ENCODE data around the gene ICAM4. TPM values are rescaled to one million over a fixed set of nuclear protein-coding genes. Genes with fewer than 3 reads are reported as not detected.
A peak's percentile ranks its signal among the peaks of the same experiment; 100 is the strongest.

ICAM4 gene
- total RNA-seq, 3 donors from 2014 or later, result 0.24 to 0.32 TPM; not detected in 1

- Histone ChIP-seq H3K4me1 (ENCODE audit: low read depth) (peaks cover 23% of the 10 kb centered on the region), H3K4me3 (no peak overlapping the region), H3K9me3 (no peaks in the 10 kb centered on the region), H3K36me3 (ENCODE audit: low read depth) (no peaks in the 10 kb centered on the region)
- intact Hi-C loops (cut with DNase I, micrococcal nuclease), result no loop called here
- no peak for DNase-seq
- ATAC-seq, result no peak
- TF ChIP-seq, protein P1, sequence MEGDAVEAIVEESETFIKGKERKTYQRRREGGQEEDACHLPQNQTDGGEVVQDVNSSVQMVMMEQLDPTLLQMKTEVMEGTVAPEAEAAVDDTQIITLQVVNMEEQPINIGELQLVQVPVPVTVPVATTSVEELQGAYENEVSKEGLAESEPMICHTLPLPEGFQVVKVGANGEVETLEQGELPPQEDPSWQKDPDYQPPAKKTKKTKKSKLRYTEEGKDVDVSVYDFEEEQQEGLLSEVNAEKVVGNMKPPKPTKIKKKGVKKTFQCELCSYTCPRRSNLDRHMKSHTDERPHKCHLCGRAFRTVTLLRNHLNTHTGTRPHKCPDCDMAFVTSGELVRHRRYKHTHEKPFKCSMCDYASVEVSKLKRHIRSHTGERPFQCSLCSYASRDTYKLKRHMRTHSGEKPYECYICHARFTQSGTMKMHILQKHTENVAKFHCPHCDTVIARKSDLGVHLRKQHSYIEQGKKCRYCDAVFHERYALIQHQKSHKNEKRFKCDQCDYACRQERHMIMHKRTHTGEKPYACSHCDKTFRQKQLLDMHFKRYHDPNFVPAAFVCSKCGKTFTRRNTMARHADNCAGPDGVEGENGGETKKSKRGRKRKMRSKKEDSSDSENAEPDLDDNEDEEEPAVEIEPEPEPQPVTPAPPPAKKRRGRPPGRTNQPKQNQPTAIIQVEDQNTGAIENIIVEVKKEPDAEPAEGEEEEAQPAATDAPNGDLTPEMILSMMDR (IDR thresholded peaks at IDR 0.05), result no peak
Observed at GRCh38 chr19:10284960-10285278, 1.8 kb upstream of the ICAM4 start.

DNA sequence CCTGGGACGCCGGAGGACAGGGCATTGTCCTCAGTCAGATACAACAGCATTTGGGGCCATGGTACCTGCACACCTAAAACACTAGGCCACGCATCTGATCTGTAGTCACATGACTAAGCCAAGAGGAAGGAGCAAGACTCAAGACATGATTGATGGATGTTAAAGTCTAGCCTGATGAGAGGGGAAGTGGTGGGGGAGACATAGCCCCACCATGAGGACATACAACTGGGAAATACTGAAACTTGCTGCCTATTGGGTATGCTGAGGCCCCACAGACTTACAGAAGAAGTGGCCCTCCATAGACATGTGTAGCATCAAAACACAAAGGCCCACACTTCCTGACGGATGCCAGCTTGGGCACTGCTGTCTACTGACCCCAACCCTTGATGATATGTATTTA, 1.4 kb upstream of the ICAM4 start:
- Histone ChIP-seq H3K4me1 (ENCODE audit: low read depth) (peaks cover 27% of the 10 kb centered on the region), H3K36me3 (ENCODE audit: low read depth) (no peaks in the 10 kb centered on the region), H3K9me3 (no peaks in the 10 kb centered on the region), H3K4me3 (no peak overlapping the region)
- ATAC-seq (no peak), DNase-seq (no peak)
- intact Hi-C loops (cut with DNase I, micrococcal nuclease), result no loop called here
- TF ChIP-seq, protein P1 (IDR thresholded peaks at IDR 0.05), result no peak

DNA sequence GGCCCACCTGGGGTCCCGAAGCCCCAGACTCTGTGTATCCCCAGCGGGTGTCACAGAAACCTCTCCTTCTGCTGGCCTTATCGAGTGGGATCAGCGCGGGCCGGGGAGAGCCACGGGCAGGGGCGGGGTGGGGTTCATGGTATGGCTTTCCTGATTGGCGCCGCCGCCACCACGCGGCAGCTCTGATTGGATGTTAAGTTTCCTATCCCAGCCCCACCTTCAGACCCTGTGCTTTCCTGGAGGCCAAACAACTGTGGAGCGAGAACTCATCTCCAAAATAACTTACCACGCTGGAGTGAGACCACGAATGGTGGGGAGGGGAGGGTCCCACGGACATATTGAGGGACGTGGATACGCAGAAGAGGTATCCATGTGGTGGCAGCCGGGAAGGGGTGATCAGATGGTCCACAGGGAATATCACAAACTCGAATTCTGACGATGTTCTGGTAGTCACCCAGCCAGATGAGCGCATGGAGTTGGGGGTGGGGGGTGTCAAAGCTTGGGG, 2.0 kb downstream of the ICAM4 start:
- no peak overlapping the region for H3K4me3 ChIP-seq
- DNase-seq, result peak; percentile 59 to 68 (median 66)
- H3K36me3 ChIP-seq (ENCODE audit: low read depth), result no peaks in the 10 kb centered on the region
- ATAC-seq, result peak; percentile 41
- H3K9me3 ChIP-seq, result no peaks in the 10 kb centered on the region
- TF ChIP-seq, protein P1 (IDR thresholded peaks at IDR 0.05), result no peak
- intact Hi-C loops (cut with DNase I, micrococcal nuclease), result no loop called here
- peaks cover 59% of the 10 kb centered on the region for H3K4me1 ChIP-seq (ENCODE audit: low read depth)

- ATAC-seq, result peak; percentile 9
- intact Hi-C loops (cut with DNase I, micrococcal nuclease), result no loop called here
- no peak overlapping the region for H3K4me3 ChIP-seq
- no peaks in the 10 kb centered on the region for H3K9me3 ChIP-seq
- TF ChIP-seq, protein P1 (IDR thresholded peaks at IDR 0.05), result no peak
- H3K36me3 ChIP-seq (ENCODE audit: low read depth), result no peaks in the 10 kb centered on the region
- peaks cover 59% of the 10 kb centered on the region for H3K4me1 ChIP-seq (ENCODE audit: low read depth)
- DNase-seq, result peak; percentile 45 to 68 (median 59)
Observed at GRCh38 chr19:10289167-10289835, 2.5 kb downstream of the ICAM4 start.

DNA sequence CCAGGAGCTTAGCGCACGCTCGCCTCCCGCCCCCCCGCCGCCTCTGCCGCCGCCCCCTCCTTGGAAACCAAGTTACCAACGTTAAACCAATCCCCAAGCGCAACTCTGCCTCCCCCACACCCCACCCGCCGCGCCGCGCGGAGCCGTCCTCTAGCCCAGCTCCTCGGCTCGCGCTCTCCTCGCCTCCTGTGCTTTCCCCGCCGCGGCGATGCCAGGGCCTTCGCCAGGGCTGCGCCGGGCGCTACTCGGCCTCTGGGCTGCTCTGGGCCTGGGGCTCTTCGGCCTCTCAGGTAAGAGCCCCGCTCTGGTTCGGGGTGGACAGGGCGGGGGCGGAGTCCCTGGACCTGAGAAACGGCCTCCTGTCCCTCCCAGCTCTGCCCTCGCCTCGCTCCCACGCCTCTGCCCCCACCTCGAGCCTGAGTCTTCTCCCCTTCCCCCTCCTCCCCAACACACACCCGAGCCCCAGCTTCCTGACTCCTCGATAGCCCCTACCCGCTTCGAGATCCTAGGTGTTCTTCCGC, 3.1 kb downstream of the ICAM4 start, which contains the start of gene ICAM5:
TSS of gene ICAM5 (plus strand) at position 117 of the 521 bp plus-strand sequence. CDS start at position 209, 92 bp downstream.
- intact Hi-C loops (cut with DNase I, micrococcal nuclease), result no loop called here
- Histone ChIP-seq H3K9me3 (no peaks in the 10 kb centered on the region), H3K4me1 (ENCODE audit: low read depth) (peaks cover 60% of the 10 kb centered on the region), H3K4me3 (no peak within 1 kb of the TSS), H3K36me3 (ENCODE audit: low read depth) (no peaks in the 10 kb centered on the region)
- TF ChIP-seq, protein P1 (IDR thresholded peaks at IDR 0.05), result no peak
- ATAC-seq (no peak), DNase-seq (peak in 1 of 3 donors; percentile 59)
